Measurements from ENCODE around the gene RIMS3. TPM values are rescaled to one million over a fixed set of nuclear protein-coding genes. Genes with fewer than 3 reads are reported as not detected.

Gene RIMS3
- 1 to 10 TPM; 1.4 to 5.5 TPM for total RNA-seq

DNA sequence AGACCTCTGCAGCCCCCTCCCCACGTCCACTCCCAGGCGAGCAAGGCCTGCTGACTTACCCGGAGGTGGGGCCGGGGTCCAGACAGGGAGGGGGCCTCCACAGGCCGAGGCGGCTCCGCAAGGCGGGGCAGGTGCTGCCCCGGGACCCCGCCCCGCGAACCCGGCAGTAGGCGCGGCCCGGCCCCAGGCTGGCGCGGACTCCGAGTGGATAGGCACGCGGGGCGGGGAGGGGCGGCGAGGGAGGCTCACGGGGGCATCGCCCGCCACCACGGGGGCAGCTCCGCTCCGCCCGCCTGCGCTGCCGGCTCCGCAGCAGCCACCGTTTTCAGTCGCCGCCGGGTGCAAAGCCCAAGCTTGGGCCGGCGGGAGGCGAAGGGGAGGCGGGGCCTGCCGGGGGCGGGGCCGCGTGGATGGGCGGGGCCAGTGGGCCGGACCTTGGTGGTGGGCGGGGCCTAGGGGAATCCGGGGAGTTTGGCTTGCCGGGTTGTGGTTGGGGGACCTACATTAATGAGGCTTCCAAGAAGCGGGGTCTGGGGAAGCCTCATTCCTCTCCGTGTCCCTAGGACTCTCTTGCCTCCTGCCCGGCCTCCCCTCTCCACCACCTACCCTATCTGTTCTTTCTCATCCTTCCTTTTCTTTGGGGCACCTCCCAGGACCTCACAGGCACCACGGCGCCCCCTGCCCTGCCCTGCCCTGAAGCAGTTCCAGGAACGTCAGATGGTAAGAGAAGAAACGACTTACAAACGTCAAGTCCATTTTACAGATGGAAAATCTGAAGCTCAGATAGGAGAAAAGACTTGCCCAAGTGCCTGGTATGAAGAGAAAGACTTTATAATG is at the start of gene RIMS3:
Gene RIMS3, minus strand, starts transcription at position 348 of the 837 bp plus-strand sequence. CDS start 23,757 bp downstream, outside the sequence.
- no peaks in the 10 kb centered on the region for H3K27me3 ChIP-seq
- TF ChIP-seq, protein P1, sequence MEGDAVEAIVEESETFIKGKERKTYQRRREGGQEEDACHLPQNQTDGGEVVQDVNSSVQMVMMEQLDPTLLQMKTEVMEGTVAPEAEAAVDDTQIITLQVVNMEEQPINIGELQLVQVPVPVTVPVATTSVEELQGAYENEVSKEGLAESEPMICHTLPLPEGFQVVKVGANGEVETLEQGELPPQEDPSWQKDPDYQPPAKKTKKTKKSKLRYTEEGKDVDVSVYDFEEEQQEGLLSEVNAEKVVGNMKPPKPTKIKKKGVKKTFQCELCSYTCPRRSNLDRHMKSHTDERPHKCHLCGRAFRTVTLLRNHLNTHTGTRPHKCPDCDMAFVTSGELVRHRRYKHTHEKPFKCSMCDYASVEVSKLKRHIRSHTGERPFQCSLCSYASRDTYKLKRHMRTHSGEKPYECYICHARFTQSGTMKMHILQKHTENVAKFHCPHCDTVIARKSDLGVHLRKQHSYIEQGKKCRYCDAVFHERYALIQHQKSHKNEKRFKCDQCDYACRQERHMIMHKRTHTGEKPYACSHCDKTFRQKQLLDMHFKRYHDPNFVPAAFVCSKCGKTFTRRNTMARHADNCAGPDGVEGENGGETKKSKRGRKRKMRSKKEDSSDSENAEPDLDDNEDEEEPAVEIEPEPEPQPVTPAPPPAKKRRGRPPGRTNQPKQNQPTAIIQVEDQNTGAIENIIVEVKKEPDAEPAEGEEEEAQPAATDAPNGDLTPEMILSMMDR (IDR thresholded peaks at IDR 0.05) = no peak
- peak within 1 kb of the TSS; percentile 67 to 77 for H3K4me3 ChIP-seq
- peaks cover 0 to 31% of the 10 kb centered on the region in 2 donors for H3K4me1 ChIP-seq
- H3K9me3 ChIP-seq = no peaks in the 10 kb centered on the region
- peak; percentile 71 for DNase-seq (ENCODE audit: low spot score)
- no peaks in the 10 kb centered on the region for H3K36me3 ChIP-seq
- peak within 1 kb of the TSS; percentile 52 to 61 for H3K27ac ChIP-seq

DNA sequence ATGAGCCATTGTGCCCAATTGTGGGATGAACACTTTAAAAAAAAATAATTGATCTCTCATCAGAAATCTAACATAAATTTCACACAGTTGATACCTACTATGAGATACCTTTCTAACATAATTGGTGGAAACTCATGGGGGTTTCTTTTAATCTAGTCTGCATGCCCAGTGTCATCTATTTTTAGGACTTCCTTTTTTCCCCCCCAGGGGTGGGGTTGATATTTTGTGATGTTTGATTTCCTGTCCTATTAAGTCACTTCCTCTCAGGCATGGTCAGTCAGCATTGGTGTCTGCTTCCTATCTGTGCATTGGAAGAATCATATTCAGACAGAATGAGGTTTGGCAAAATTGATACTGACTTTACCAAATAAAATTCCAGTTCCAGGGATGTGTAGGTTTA is 47.5 kb upstream of the RIMS3 start:
- Histone ChIP-seq H3K9me3 (no peaks in the 10 kb centered on the region), H3K27ac (peak overlapping the region; percentile 75 to 87), H3K36me3 (peaks cover 14% of the 10 kb centered on the region), H3K4me3 (no peak overlapping the region), H3K4me1 (peaks cover 0 to 77% of the 10 kb centered on the region in 2 donors), H3K27me3 (no peaks in the 10 kb centered on the region)
- DNase-seq (ENCODE audit: low spot score) = no peak
- TF ChIP-seq, protein P1 (IDR thresholded peaks at IDR 0.05) = no peak

DNA sequence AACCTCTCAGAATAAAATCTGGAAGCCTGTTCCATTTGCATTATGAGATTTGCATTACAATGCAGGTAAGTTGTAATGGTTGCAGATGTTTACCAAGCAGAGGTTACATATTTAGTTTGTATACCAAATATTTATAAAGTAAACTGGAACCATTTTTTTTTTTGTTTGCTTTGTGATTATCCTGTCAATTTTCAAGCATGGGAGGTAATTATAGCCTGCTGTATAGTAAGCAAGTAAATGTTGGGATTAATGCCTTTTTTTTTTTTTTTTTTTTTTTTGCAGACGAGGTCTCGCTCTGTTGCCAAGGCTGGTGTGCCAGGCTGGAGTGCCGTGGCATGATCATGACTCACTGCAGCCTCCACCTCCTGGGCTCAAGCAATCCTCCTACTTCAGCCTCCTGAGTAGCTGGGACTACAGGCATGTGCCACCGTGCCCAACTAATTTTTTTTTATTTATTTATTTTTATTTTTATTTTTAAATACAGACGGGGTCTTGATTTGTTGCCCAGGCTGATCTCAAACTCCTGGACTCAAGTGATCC is 47.0 kb upstream of the RIMS3 start:
- no peak for DNase-seq (ENCODE audit: low spot score)
- peaks cover 0 to 73% of the 10 kb centered on the region in 2 donors for H3K4me1 ChIP-seq
- peaks cover 14% of the 10 kb centered on the region for H3K36me3 ChIP-seq
- TF ChIP-seq, protein P1 (IDR thresholded peaks at IDR 0.05) = no peak
- H3K27ac ChIP-seq = peak overlapping the region; percentile 75 to 87
- peak overlapping the region in 1 of 2 donors; percentile 68 for H3K4me3 ChIP-seq
- no peaks in the 10 kb centered on the region for H3K27me3 ChIP-seq
- no peaks in the 10 kb centered on the region for H3K9me3 ChIP-seq

DNA sequence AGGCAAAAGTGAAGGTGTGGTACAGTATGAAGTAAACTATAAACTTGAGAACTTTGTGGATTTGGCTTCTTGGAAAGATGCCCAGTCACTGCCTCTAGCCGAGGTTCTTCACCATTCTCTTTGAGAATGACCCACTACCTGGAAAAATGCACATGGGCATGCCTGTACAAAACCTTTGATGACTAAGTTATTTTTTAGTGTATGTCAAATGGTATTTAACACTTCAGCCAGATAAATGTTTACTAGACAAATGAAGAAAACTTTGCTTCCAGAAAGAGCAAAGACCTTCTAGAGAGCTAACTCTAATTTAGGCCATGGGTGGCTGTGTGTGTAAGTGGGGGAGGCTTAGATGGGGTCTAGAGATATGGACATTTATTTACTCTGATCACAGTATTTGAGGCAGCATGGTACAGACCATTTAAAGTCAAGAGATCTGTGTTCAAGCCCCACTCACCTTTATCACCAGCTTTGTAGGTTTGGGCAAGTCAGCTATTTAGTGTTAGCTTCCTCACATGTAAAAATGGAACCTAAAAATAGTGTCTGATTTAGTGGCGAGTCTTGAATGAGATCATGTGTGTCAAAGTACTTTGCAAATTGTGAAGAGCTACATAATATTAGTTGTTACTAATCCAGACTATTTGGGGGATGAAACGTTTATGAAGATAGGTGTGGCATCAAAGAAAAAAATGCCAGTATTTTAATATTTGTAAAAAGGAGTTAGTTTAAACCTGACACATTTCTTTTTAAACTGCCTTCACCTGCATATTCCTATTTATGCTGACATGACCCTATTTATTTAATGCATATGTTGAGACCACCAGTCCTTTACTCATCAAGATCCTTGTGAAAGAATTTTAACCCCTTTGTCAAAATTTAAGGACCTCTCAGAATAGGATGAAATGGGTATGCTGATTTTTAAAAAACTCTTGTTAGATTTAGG is 46.3 kb upstream of the RIMS3 start:
- DNase-seq (ENCODE audit: low spot score) = no peak

More for the DNA sequence above, 46.3 kb upstream of the RIMS3 start:
- H3K27me3 ChIP-seq = no peaks in the 10 kb centered on the region
- peak overlapping the region; percentile 58 to 68 for H3K4me3 ChIP-seq
- H3K9me3 ChIP-seq = no peaks in the 10 kb centered on the region
- H3K36me3 ChIP-seq = peaks cover 14% of the 10 kb centered on the region
- TF ChIP-seq, protein P1 (IDR thresholded peaks at IDR 0.05) = no peak
- H3K27ac ChIP-seq = peak overlapping the region; percentile 75 to 87
- peaks cover 0 to 67% of the 10 kb centered on the region in 2 donors for H3K4me1 ChIP-seq

All from right atrium auricular region (tissue), 2 donors.